Measurements from ENCODE around the gene NPPA. TPM values are rescaled to one million over a fixed set of nuclear protein-coding genes. Genes with fewer than 3 reads are reported as not detected.

Gene NPPA
- total and polyA plus RNA-seq, 9 of the 15 experiments (the other 6 are each of a cell fraction or from before 2014, with no cell fraction given): not detected

- TF ChIP-seq CBFA2T3 (IDR thresholded peaks at IDR 0.05): no peak
- TF ChIP-seq MITF (IDR thresholded peaks at IDR 0.05): no peak
- TF ChIP-seq ZNF77 (CRISPR knock-in tag; IDR thresholded peaks at IDR 0.05): no peak
- no peak for TF ChIP-seq DDX20 (tag; IDR thresholded peaks at IDR 0.05; ENCODE audit: low read depth)
- TF ChIP-seq ZNF764 (CRISPR knock-in tag; IDR thresholded peaks at IDR 0.05; ENCODE audit: low read depth): no peak
- TF ChIP-seq ZNF584 (CRISPR knock-in tag; IDR thresholded peaks at IDR 0.05; ENCODE audit: low read depth): no peak
- no peak for TF ChIP-seq HDAC6 (IDR thresholded peaks at IDR 0.05; ENCODE audit: low read depth, low read length)
- no peak for TF ChIP-seq ZNF696 (CRISPR knock-in tag; conservative IDR thresholded peaks at IDR 0.05)
- no peak for TF ChIP-seq ADNP (tag; IDR thresholded peaks at IDR 0.05)
- TF ChIP-seq, protein P1, sequence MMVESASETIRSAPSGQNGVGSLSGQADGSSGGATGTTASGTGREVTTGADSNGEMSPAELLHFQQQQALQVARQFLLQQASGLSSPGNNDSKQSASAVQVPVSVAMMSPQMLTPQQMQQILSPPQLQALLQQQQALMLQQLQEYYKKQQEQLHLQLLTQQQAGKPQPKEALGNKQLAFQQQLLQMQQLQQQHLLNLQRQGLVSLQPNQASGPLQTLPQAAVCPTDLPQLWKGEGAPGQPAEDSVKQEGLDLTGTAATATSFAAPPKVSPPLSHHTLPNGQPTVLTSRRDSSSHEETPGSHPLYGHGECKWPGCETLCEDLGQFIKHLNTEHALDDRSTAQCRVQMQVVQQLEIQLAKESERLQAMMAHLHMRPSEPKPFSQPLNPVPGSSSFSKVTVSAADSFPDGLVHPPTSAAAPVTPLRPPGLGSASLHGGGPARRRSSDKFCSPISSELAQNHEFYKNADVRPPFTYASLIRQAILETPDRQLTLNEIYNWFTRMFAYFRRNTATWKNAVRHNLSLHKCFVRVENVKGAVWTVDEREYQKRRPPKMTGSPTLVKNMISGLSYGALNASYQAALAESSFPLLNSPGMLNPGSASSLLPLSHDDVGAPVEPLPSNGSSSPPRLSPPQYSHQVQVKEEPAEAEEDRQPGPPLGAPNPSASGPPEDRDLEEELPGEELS (CRISPR knock-in tag; IDR thresholded peaks at IDR 0.05; ENCODE audit: borderline replicate concordance): peak; percentile 89; the same call in 1 of the 2 replicates
- TF ChIP-seq ETV1 (tag; conservative IDR thresholded peaks at IDR 0.05; ENCODE audit: low read depth): no peak
- TF ChIP-seq POLR2H (tag; IDR thresholded peaks at IDR 0.05; ENCODE audit: low read depth): no peak
- peak; percentile 36 to 76; a peak in 1 of 4 replicates for TF ChIP-seq TEAD1 (CRISPR knock-in tag; IDR thresholded peaks at IDR 0.05)
- TF ChIP-seq MTF1 (CRISPR knock-in tag; IDR thresholded peaks at IDR 0.05; ENCODE audit: borderline replicate concordance): peak; percentile 31; the same call in 1 of the 2 replicates
- peak; percentile 98 for TF ChIP-seq TGIF2 (CRISPR knock-in tag; IDR thresholded peaks at IDR 0.05)
- TF ChIP-seq, protein P2, sequence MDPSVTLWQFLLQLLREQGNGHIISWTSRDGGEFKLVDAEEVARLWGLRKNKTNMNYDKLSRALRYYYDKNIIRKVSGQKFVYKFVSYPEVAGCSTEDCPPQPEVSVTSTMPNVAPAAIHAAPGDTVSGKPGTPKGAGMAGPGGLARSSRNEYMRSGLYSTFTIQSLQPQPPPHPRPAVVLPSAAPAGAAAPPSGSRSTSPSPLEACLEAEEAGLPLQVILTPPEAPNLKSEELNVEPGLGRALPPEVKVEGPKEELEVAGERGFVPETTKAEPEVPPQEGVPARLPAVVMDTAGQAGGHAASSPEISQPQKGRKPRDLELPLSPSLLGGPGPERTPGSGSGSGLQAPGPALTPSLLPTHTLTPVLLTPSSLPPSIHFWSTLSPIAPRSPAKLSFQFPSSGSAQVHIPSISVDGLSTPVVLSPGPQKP (CRISPR knock-in tag; IDR thresholded peaks at IDR 0.05): no peak
- no peak for TF ChIP-seq MTA2 (IDR thresholded peaks at IDR 0.05; ENCODE audit: low read depth)
- no peak for TF ChIP-seq TRIM28 (IDR thresholded peaks at IDR 0.05)
- TF ChIP-seq, protein P3, sequence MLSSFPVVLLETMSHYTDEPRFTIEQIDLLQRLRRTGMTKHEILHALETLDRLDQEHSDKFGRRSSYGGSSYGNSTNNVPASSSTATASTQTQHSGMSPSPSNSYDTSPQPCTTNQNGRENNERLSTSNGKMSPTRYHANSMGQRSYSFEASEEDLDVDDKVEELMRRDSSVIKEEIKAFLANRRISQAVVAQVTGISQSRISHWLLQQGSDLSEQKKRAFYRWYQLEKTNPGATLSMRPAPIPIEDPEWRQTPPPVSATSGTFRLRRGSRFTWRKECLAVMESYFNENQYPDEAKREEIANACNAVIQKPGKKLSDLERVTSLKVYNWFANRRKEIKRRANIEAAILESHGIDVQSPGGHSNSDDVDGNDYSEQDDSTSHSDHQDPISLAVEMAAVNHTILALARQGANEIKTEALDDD (IDR thresholded peaks at IDR 0.05): no peak
- no peak for TF ChIP-seq ZNF695 (CRISPR knock-in tag; IDR thresholded peaks at IDR 0.05)
- no peak for TF ChIP-seq NR4A1 (CRISPR knock-in tag; IDR thresholded peaks at IDR 0.05)
- 0 out of 2 replicates have a peak, but pooled peaks have one; percentile 21 for TF ChIP-seq NR4A1 (tag; IDR thresholded peaks at IDR 0.05)
- TF ChIP-seq MAZ (CRISPR knock-in tag; conservative IDR thresholded peaks at IDR 0.05 in 1 of 2, IDR thresholded peaks at IDR 0.05 in 1 of 2): peak; percentile 66 to 95; a peak in 3 of 4 replicates
Measured at GRCh38 chr1:11858968-11859871, 11.6 kb upstream of the NPPA start (continued).

Measured in K562 (cell line).